Measurements from ENCODE around the gene RBM28.
"Not testable (repeated sequence)": the region's sequence is repeated elsewhere in the genome, so short reads cannot be mapped to it uniquely, and the experiment has no call there.

RBM28 gene

DNA sequence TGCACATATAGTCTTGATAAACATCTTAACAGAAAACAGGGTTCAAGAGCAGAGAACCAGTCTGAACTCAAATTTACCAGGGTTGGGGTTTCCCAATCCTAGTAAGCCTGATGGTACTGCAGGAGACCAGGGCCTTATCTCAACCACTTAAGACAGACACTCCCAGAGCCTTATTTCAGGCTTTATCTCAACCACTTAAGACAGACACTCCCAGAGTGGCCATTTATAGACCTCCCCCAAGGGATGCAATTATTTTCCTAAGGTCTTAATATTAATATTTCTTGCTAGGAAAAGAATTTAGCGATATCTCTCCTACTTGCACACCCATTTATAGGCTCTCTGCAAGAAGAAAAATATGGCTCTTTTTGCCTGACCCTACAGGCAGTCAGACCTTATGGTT is 63.3 kb downstream of the RBM28 start:
- DNase-seq: not testable (repeated sequence)

DNA sequence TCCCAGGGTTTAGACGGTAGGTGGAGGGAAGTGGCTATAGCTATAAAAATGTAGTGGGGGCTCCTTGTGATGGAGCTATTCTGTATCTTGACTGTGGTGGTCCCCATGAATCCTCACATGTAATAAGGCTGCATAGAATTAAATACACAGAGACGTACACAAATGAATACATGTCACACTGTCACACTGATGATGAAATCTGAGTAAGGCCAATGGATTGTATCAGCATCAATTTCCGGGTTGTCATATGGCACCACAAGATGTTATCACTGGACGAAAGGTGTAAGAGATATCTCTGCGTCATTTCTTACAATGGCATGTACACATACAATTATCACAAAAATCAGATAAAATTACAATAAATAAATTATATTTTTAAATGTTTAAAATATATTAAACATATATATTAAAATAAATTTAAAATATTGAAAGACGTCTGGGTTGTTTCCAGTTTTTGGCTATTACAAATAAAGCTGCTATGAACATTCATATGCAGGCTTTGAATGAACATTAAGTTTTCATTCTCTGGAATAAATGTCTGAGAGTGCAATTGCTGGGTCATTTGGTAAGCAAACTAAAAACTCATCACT is 64.5 kb downstream of the RBM28 start:
- DNase-seq: no peak

DNA sequence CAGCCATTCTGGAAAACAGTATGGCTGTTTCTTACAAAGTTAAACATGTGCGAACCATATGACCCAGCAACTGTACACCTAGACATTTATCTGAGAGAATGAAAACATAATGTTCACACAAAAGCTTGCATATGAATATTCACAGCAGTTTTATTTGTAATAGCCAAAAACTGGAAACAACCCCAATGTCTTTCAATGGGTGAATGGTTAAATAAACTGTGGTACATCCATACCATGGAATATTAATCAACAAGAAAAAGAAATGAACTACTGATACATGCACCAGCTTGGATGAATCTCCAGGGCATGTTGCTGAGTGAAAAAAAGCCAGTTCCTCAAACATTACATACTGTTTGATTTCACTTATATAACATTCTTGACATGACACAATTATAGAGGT is 65.3 kb downstream of the RBM28 start:
- no peak for DNase-seq

DNA sequence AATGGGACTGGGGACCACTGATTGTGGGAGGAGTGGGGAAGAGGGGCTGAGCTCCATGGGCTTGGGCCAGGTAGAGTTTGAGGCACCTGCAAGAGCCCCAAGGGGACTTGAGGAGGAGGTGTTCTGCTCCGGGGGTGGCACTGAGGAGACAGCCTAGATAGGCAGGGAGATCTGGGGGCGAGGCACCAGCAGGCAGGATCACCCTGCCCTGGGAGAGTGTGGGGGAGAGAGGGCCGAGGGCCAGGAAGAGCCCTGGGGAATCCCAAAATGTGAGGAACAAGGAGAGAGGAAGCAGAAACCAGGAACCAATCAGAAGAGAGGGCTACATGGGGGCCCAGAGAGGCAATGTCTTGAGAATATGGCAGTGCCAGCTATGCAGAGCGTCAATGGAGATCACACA is 68.0 kb downstream of the RBM28 start:
- no peak for DNase-seq

DNA sequence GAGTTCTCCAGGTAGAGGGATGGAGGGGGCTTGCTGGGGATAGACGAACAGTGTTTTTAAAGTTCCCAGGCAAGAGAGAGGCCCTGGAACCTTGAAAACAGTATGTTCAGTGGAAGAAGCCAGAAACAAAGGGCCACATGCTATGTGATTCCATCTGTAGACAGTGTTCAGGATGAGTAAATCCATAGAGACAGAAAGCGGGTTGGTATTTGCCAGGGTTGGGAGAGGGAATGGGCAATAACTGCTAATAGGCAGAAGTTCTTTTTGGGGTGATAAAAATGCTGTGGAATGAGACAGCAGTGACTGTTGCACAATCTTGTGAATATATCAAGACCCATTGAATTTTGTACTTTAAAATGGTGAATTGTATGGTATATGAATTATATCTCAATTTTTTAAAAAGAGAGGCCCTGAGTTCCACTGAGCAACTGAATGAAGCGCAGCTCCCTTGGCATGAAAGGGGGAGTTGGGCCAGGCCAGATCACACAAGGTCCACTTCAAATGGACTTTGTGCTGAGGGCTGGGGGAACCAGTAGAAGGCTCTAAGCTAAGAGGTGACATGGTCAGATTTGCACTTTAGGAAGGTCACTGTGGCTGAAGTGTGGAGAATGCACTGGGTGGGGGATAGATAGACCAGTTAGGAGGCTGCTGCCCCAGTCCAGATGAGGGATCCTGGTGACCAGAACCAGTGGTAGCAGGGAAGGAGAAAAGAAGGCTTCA is 68.7 kb downstream of the RBM28 start:
- no peak for DNase-seq

DNA sequence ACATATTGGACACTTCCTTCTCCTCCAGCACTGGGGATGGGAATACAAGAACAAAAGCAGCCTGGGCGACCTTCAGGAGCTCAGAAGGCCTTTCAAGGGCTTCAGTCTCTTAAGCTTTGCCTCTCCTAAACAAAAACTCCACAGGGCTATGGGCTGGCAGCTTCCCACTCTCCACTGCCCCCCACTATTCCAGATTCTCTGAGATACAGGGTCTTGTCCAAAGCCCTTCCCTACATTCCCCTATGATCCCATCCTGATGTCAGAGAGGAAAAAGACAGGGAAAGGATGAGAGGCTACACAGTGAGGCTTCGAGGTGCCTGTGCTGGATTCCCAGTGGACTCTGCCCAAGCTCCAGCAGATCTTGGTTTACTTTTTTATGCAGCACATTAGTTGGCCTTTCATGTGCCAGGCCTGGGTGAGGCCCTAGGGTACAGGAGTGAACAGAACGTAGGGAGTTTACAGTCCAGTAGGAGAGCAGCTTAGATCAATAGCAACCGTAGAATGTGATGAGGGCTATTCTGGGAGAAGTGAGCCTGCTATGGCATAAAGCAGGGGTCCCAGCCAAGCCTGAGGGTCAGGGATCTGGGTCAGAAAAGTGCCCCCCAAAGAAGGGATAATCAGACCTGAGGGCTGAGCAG is 69.3 kb downstream of the RBM28 start:
- no peak for DNase-seq

DNA sequence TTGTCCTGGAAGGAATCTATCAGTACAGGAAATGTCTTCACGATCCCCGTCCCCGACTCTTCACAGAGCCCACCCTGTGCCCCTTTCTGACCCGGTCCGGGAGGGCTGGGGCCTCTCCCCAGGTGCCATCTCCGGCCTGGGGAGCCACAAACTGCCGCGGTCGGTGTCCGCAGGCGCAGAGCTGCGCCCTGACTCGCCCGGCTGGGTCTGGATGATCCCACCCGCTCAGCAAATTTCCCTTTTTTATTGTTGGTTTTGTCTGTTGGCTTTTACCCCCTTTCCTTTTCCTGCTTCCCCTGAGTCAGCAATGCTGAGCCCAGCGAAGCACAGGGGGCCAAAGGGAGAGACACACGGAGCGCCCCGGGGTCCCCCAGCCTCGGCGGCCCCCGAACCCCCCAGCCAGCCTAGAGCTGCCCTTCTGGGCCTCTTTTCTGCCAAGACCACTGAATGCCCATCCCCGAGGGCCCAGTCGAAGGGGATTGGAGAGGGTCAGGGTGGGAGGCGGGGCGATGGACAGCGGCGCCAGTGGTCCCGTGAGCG is 71.7 kb downstream of the RBM28 start:
- no peak for DNase-seq

DNA sequence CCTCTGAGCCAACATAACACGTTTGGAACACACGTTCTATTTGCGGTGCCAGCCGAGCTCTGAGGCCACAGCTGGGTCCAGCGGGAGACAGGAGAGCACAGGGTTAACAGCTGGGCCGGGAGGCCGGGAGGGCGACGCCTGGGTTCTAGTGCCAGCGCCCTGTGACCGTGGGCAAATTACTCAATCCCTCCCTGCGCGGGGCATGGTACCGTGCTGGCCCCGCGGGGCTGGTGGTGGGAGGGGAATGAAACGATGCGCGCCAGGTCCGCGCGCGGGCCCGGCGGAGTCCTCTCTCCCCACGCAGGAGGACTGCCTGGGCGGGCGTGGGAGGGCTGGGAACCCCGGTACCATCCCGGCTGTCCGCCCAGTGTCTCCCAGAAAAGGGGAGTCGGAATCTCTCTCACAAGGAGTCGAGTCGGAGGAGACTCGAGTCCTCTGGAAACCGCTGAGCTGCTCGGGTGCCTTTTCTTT is 72.2 kb downstream of the RBM28 start:
- no peak for DNase-seq

DNA sequence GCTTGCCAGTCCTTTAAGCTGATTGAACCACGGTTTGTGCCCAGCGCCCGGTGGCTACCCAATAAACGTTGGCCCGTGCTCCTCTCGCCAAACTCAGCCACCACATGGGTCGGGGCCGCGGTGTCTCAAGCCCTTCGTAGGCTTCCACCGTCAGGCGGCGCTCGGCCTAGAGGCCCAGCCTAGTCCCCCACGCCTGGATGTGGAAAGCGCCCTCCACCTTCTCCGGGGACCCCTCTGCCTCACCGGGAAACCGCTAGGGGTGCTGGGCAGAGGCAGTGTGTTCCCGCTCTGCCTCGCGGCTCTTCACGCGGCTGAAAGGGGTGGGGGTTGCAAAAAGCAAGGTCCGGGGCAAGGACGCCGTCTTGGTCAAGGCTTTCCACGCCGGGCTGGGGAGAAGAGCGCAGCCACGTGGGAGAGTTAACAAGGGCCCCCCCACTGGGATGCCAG is 72.9 kb downstream of the RBM28 start:
- DNase-seq: no peak

DNA sequence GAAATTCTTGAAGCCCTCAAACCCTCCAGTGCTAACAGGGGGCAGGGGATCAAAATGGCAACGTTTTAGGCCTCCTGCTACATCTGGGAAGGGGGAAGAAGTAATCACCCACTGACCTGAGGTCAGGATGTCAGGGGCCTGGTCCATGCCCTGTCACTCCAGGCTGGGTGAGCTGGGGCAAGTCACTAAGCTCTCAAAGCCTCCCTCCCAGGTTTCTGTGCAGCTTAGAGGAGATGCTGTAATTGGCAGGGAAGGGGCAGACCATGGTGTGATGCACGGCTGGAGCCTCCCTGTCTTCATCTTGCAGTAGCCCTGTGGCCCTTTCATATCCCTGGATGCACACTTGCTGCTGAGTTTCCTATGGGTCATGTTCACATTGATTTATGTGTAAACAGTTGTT is 75.5 kb downstream of the RBM28 start:
- DNase-seq: no peak

DNA sequence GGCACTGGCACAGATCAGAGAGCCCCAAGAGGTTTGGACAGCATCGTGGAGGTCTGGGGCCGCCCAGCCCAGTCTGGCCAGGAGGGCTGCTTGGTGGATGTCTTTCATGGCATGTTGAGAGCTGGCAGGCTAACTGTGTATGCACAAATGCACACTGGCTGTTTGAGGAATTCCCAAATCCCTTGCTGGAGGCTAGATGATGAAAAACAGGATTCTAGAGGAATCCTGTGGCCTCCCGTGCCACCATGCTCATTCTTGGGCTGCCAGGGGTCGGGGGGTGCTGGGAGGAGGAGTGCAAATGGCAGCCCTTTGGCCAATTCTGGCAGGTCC is 76.1 kb downstream of the RBM28 start:
- DNase-seq: no peak

DNA sequence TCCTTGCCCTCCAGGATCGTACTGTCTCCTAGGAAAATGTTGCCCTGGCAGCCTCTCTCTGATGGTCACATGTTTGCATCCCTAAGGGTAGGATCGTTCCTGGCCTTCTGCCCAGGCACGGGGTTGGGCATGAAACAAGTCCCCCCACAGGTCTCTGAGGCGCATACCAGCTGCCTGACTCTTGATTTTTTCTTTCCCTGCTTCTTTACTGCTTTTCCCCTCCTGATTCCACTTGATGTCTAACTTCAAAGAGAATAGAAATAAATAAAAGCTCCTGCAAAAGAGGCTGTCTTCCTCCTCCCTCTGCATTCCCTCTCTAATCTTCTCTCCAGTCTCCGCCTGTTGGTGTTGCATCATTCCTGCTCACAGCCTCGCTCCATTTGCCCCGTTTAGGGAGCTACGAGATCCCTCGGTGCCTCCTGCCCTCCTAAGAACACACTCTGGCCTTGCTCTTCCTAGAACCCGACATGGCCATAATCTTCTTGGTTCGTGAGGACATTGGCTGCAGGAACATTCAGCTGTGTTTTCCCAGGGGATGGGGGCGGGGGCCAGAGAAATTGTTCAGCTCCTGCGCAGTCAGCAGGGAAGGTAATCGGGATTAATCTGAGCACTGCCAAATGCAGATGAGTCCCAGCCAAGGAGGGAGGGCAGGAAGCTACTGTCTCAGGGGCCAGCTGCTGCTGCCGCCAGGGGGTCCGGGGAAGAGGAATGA is 76.7 kb downstream of the RBM28 start:
- DNase-seq: peak; percentile 81

DNA sequence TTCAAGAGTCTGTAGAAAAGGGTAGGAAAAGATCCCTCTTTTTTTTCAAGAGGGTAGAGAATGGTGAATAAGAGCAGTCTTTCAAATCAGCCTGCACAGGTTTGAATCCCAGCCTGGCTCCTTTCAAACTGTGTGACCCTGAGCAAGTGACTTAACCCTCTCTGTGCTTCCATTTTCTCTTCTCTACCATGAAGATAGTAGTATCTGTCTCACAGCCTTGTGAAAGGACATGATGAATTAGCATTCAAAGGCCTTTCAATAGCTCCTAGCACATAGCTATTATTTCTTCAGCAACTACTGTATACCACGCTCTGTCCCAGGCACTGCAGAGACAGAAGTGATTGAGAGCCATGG is 77.2 kb downstream of the RBM28 start:
- DNase-seq: no peak

DNA sequence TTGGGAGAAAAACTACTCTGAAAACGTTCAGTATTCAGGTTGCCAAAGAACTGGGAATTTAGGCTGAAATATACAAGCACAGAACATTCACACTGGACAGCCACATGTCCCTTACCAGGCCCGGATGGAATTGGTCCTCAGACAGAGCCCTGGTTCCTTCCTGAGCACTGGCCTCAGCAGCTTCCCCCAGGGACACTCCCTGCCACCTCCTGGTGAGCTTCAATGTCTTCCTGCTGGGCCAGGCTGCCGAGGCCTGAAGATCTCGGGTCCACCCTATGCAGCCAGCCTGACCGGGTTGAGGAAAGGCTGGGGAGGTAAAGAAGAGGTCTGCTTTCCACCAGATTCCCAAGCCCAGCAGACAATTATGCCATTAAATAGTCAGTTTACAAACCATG is 77.8 kb downstream of the RBM28 start:
- no peak for DNase-seq

DNA sequence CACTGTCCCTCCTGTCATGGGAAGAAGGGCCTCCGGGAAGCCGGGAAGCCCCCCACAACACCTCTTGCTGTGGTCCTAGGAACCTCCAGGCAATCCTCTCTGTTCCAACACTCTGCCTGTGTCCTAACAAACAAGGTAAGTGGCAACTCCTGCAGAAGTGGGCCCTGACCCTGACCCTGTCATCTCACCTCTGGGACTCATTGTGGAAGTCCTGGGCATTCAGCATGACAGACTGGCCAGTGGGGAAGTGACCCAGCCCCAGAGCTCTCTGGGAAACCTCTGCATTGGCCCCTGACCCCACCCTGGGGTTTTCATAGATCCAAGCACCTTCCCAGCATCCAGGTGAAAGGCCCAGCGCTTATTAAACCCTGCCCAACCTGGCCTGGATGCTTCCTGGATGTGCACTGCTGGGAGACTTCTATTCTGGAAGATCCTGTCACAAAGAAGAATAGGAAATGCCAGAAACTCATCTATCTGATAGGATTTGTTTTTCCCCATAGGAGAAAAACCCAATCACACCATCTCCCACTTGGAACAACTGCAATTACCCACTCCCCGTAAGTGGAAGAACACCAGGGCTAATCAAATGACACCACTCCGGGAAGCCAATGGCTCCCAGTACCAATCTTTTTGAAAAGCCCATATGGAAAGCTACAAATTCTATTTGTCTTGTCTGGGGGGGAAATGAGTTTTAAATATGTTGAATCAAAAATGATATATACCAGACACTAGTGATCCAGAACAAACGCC is 78.4 kb downstream of the RBM28 start:
- no peak for DNase-seq

DNA sequence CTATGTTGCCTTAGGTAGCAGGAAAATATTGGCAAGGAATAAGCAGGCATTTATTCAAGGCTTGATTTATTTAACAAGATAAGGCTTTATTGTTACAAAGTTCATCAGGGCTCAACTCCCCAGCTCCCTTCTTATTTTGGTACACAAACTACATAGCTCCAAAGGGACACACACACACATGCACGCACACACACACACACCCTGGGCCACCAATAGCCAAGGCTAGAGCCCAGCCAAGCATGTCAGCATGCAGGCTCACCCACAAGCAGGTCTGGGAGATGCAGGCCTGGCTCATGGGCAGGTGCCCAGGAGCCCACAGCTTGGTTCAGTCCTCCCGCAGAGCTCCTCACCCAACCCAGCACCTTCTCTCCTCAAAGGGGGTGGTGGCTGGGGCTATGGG is 79.2 kb downstream of the RBM28 start:
- DNase-seq: no peak

DNA sequence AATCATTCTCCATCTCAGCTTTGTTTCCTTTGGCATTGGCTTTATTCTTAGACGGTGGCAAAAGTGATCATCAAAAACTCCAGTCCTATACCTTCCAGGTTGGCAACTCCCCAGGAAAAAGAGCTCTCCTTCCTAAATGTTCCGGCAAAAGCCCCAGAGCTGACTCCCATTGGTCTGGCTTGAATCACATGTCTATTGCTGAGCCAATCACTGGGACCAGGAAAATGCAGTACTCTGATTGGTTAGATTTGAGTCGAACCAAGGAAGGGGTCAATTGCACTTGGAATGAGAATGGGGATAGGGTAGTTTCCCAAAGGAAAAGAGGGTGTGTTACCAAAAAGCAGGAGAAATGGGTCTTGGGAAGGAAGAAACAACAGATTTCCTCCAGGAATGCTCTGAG is 80.3 kb downstream of the RBM28 start:
- DNase-seq: no peak

DNA sequence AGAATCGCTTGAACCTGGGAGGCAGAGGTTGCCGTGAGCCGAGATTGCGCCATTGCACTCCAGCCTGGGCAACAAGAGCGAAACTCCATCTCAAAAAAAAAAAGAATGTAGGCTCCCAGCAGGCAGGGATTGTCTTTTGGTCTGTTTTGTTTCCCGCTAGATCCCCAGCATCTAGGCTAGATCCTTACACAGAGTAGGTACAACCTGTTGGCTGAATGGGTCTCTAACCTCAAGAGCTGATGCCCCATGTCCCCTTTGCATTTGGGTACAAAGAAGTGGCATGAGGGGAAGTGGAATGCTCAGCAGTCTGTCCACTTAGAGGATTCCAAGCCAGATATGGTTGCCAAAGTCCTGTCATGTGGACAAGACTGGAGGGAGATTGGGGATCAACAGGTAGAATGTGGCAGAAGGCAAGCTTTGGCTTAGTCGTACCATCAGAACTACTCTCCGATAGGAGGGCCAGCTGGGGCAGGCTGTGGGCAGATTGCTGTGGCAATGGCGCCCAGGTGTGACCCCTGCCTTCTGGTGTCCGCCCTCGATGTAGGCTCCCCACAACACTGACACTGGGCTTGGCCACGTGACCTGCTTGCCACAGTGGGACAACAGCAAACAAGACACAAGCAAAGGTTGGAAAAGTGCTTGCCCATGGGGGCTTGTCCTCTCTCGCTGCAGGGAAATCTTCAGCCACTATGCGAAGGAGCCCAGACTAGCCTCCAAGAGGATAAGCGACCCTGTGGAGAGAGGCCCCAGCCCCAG is 81.3 kb downstream of the RBM28 start:
- DNase-seq: no peak

DNA sequence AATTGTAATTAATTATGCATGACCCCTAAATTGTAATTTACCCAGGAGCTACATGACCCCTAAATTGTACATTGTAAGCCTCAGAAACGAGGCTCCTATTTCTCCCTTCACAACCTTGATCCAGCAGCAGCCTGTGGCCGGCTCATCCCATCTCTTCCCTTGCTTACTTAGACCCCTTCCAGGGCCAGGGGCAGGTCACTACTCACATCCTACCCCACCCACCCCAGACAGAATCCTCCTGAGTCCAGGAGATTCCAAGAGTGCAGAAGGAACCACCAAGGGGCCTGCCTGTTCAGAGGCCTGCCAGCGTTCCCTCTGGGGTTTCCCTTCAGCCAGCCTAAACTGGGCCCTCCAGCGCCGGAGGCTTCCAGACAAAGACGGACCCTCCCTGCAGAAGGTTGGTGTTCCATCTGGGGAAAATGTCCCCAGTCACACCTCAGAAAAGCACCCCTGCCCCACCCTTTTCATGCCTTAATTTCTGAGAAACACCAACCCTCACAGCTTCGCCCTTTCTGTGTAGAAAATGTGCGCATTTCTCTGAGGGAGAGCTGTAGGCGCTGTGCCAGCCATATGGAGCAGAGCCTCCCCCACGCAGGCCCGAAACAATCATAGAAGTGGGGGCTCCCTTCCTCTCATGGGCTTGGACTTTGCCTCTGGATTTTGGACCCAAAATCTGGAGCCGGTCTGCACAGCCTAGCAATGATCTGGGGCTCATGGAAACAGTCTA is 83.5 kb downstream of the RBM28 start:
- DNase-seq: no peak

DNA sequence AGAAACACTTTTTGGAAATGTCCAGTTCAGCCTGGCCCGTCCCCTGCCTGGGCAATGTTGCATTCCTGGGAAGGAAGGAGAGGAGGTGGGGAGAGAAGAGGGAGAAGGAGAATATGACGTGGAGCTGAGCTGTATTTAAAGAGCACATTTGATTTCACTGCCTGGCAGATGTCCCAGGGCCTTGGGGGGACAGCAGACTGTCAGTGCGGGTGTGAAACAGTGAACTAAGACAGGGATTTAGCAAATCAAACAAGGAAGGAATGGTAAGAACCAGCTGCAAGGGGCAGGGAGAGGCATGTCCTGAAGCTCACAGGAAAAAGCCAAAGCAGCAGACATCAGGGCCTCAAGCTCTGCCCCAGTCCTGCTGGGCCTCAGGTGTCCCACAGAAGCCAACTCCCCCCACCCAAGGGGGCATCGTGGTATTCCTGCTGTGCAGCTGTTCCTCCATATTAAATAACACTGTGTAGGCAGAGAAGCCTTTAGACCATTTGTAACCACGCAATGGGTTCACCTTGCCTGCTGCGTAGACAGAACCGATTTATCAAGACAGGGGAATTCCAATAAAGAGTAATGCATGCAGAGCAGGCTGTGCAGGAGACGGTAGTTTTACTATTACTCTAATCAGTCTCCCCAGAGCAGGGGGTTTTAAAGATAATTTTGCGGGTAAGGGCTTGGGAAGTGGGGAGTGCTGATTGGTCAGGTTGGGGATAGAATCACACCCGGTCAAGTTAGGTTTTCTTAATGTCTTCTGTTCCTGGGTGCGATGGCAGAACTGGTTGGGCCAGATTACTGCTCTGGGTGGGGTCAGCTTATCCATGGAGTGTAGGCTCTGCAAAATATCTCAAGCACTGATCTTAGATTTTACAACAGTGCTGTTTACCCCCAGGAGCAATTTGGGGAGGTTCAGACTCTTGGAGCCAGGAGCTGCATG is 84.3 kb downstream of the RBM28 start:
- DNase-seq: peak; percentile 42

Data from fibroblast of skin of right quadriceps (primary cell).